Measurements from ENCODE around the gene TNFAIP8L3.

GRCh38 chr15:51137880-51138430, 43.2 kb upstream of the TNFAIP8L3 start:
- no peak for TF ChIP-seq POLR2AphosphoS5 (IDR thresholded peaks at IDR 0.05; ENCODE audit: low read depth, low read length)
- TF ChIP-seq POLR2A (IDR thresholded peaks at IDR 0.05; ENCODE audit: low read depth, low read length), result no peak
- no peak for TF ChIP-seq TAF1 (IDR thresholded peaks at IDR 0.05; ENCODE audit: borderline replicate concordance, low read depth, low read length)

All from GM12892 (cell line).